SK-N-SH (cell line): ENCODE measurements around the gene IRGC. TPM values are rescaled to one million over a fixed set of nuclear protein-coding genes. Genes with fewer than 3 reads are reported as not detected.

Experiments used
- CTCF ChIA-PET: fragments of 300-600, 350-600 bp; formaldehyde crosslinking; extraction: SDS; loops from one replicate; lab custom pipeline; 2021; lab: Yijun Ruan, JAX
- POLR2A ChIA-PET: fragments of 350-600 bp; sonication (Branson Sonifier 250); formaldehyde crosslinking; extraction: SDS; loops from one replicate; lab custom pipeline; 2020; ENCODE audit warnings: antibody characterized with exemption, inconsistent platforms; lab: Yijun Ruan, JAX
- DNase-seq: peaks from one replicate; pipeline ENCODE4 v3.0.0; 2012
- H2AFZ ChIP-seq: fragments of 200-600 bp; sonication (generic); 2 replicates; pipeline ENCODE4 v1.8.1; 2016; ENCODE audit warnings: antibody characterized with exemption, mild to moderate bottlenecking, low read depth
- H3F3A ChIP-seq: fragments of 200-600 bp; sonication (generic); replicated peaks from 2 replicates; pipeline ENCODE3; 2016; ENCODE audit warnings: antibody characterized with exemption, mild to moderate bottlenecking; ENCODE audit not compliant: insufficient read depth
- H3K27ac ChIP-seq, 2 experiments: fragments of 200-500 bp in 1 of 2; fragments of 200-600 bp in 1 of 2; sonication (Bioruptor generic) in 1 of 2; sonication (generic), shearing (Covaris generic) in 1 of 2; 2 replicates each; pipeline versions ENCODE4 v1.5.1 to v1.6.1; 2014 to 2016; ENCODE audit warnings: low read depth in 2 of 2, inconsistent platforms in 1 of 2, low read length in 1 of 2, mild to moderate bottlenecking in 1 of 2, mixed read lengths in 1 of 2
- H3K27me3 ChIP-seq: fragments of 200-600 bp; sonication (generic), shearing (Covaris generic); 2 replicates; pipeline ENCODE4 v1.6.1; 2016; ENCODE audit warnings: mixed run types; ENCODE audit not compliant: insufficient read depth
- H3K36me3 ChIP-seq, 2 experiments: fragments of 200-500 bp in 1 of 2; fragments of 200-600 bp in 1 of 2; sonication (Bioruptor generic) in 1 of 2; sonication (generic) in 1 of 2; replicated peaks in 1 of 2; 2 replicates each; pipeline versions ENCODE3 to v1.5.1; 2014 to 2016; ENCODE audit warnings: low read length in 1 of 2, mild to moderate bottlenecking in 1 of 2; ENCODE audit not compliant: insufficient read depth in 2 of 2, control insufficient read depth in 1 of 2
- H3K4me1 ChIP-seq, 2 experiments: fragments of 200-500 bp in 1 of 2; fragments of 200-600 bp in 1 of 2; sonication (Bioruptor generic) in 1 of 2; sonication (generic), shearing (Covaris generic) in 1 of 2; 2 replicates each; pipeline versions ENCODE4 v1.5.1 to v1.6.1; 2014 to 2016; ENCODE audit warnings: low read depth in 1 of 2, low read length in 1 of 2, mixed run types in 1 of 2; ENCODE audit not compliant: insufficient read depth in 2 of 2, control insufficient read depth in 1 of 2
- H3K4me2 ChIP-seq: fragments of 200-600 bp; sonication (generic), shearing (Covaris generic); 2 replicates; pipeline ENCODE4 v1.6.1; 2017; ENCODE audit warnings: mixed run types
- H3K4me3 ChIP-seq, 2 experiments: fragments of 200-500 bp in 1 of 2; fragments of 200-600 bp in 1 of 2; sonication (Bioruptor generic) in 1 of 2; sonication (generic), shearing (Covaris generic) in 1 of 2; 2 replicates each; pipeline versions ENCODE4 v1.5.1 to v1.8.1; 2014 to 2016; ENCODE audit warnings: low read depth in 2 of 2, inconsistent platforms in 1 of 2, low read length in 1 of 2, mild to moderate bottlenecking in 1 of 2, mixed read lengths in 1 of 2, moderate library complexity in 1 of 2
- H3K79me2 ChIP-seq: fragments of 200-600 bp; sonication (generic); 2 replicates; pipeline ENCODE4 v1.8.1; 2017; ENCODE audit warnings: mild to moderate bottlenecking; ENCODE audit not compliant: insufficient read depth
- H3K9ac ChIP-seq: fragments of 200-600 bp; sonication (generic); 2 replicates; pipeline ENCODE4 v1.6.1; 2017; ENCODE audit warnings: mixed run types
- H3K9me2 ChIP-seq: fragments of 200-600 bp; sonication (generic); 2 replicates; pipeline ENCODE4 v1.6.1; 2017; ENCODE audit warnings: mixed run types
- H3K9me3 ChIP-seq: fragments of 200-600 bp; sonication (generic); 2 replicates; pipeline ENCODE4 v1.6.1; 2017; ENCODE audit warnings: mixed run types, mild to moderate bottlenecking, moderate library complexity
- H4K20me1 ChIP-seq: fragments of 200-600 bp; sonication (generic); 2 replicates; pipeline ENCODE4 v1.6.1; 2017; ENCODE audit warnings: mild to moderate bottlenecking, mixed run types; ENCODE audit not compliant: insufficient read depth
- ELF1 ChIP-seq: IDR thresholded peaks from 2 replicates; pipeline ENCODE4 v1.4.0; 2012
- EZH2phosphoT487 ChIP-seq: fragments of 200-600 bp; sonication (generic); IDR thresholded peaks from 2 replicates; pipeline ENCODE4 v1.6.1; 2017; ENCODE audit warnings: low read depth, mixed run types, mild to moderate bottlenecking, antibody characterized with exemption, moderate library complexity, borderline replicate concordance
- FOSL2 ChIP-seq: IDR thresholded peaks from 2 replicates; pipeline ENCODE4 v1.4.0; 2012; ENCODE audit warnings: low read depth, mild to moderate bottlenecking, moderate library complexity, borderline replicate concordance
- GABPA ChIP-seq: IDR thresholded peaks from 2 replicates; pipeline ENCODE4 v1.4.0; 2012; ENCODE audit warnings: low read depth, mild to moderate bottlenecking
- MXI1 ChIP-seq: IDR thresholded peaks from 2 replicates; pipeline ENCODE4 v1.6.1; 2012; ENCODE audit warnings: mild to moderate bottlenecking, low read depth, low read length, improper control_type of control experiment
- NFIC ChIP-seq: IDR thresholded peaks from 2 replicates; pipeline ENCODE4 v1.4.0; 2012; ENCODE audit warnings: borderline replicate concordance
- POLR2AphosphoS5 ChIP-seq: IDR thresholded peaks from 2 replicates; pipeline ENCODE4 v1.6.1; 2012; ENCODE audit warnings: low read depth, low read length
- RXRA ChIP-seq: IDR thresholded peaks from 2 replicates; pipeline ENCODE4 v1.4.0; 2012; ENCODE audit warnings: low read depth, mild to moderate bottlenecking, borderline replicate concordance
- SIN3A ChIP-seq: IDR thresholded peaks from 2 replicates; pipeline ENCODE4 v1.6.1; 2012; ENCODE audit warnings: low read depth, mild to moderate bottlenecking, low read length, moderate library complexity, borderline replicate concordance
- TAF1 ChIP-seq: IDR thresholded peaks from 2 replicates; pipeline ENCODE4 v1.6.1; 2012; ENCODE audit warnings: low read depth, mild to moderate bottlenecking, low read length, moderate library complexity, borderline replicate concordance
- TCF12 ChIP-seq: IDR thresholded peaks from 2 replicates; pipeline ENCODE4 v1.4.0; 2012
- YY1 ChIP-seq: IDR thresholded peaks from 2 replicates; pipeline ENCODE4 v1.4.0; 2012; ENCODE audit warnings: low read depth, mild to moderate bottlenecking
- WGBS: methylation state at CpG from one replicate; pipeline ENCODE4 v1.1.6; 2017; ENCODE audit warnings: low lambda C conversion rate; 5-methylcytosine and 5-hydroxymethylcytosine counted together
- polyA plus RNA-seq, 3 experiments: library from polyadenylated mRNA; depleted of rRNA; stranded (reverse); fragments of >200 nt; gene quantifications; 2 replicates each; pipeline ENCODE4 v1.2.3, GENCODE V29; 2012
- TF ChIP-seq, protein P1 (sequence below): IDR thresholded peaks from 2 replicates; pipeline ENCODE4 v1.6.1; 2012; ENCODE audit warnings: mild to moderate bottlenecking, low read depth, low read length, moderate library complexity

The IRGC gene
- polyA plus RNA-seq, 1 of the 3 experiments (the other 2 are of a cell fraction): not detected

DNA sequence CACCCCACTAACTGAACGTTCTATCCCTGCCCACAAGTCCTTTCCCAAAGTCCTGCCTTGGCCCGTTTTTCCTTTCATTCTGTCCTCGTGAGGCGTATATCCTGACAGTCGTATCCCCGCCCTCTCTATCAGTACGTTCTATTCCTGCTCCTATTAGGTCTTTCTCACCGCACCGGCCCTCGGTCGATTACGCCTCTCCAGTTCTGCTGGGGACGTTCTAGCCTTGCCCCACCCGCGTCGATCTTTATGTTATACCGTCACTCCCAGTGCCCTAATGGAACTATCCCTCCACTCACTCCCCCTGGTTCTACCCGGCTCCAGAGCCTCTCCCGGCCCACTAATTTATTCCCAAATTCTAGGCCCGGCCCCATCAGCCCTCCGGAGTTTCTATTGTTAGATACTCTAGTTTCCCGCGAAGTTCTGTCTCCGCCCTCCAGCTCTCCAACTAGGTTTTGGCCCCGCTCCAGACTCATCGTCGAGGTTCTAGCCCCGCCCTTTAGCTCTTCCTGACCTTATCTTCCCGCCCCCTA, 47.9 kb upstream of the IRGC start:
- POLR2A ChIA-PET: interaction anchor here (1.2 kb wide), 2 partner anchors 48 to 135 kb away, joined by 3 to 5 read pairs; partner anchors contain the start of gene ZNF575
- Histone ChIP-seq H3K79me2 (peaks cover 45% of the 10 kb centered on the region), H4K20me1 (peaks cover 19% of the 10 kb centered on the region), H3K4me2 (peak overlapping the region; percentile 96), H3K9ac (peak overlapping the region; percentile 70), H3K27me3 (no peaks in the 10 kb centered on the region), H2AFZ (peak overlapping the region; percentile 67; the same call in 1 of the 2 replicates), H3K36me3 (peaks cover 4 to 30% of the 10 kb centered on the region in 2 experiments), H3K9me3 (no peaks in the 10 kb centered on the region), H3K9me2 (no peaks in the 10 kb centered on the region), H3K27ac (peak overlapping the region; percentile 20 to 53; a peak in 2 of 4 replicates), H3F3A (peaks cover 29% of the 10 kb centered on the region), H3K4me3 (peak overlapping the region; percentile 56 to 76), H3K4me1 (peaks cover 4 to 12% of the 10 kb centered on the region in 2 experiments; a peak in 2 of 4 replicates)
- TF ChIP-seq GABPA (no peak), SIN3A (0 out of 2 replicates have a peak, but pooled peaks have one; percentile 59), NFIC (peak; percentile 41; the same call in 1 of the 2 replicates)
- DNase-seq: no peak
- CTCF ChIA-PET: interaction anchor here (0.7 to 1.4 kb wide), 9 partner anchors 10 to 117 kb away, joined by 3 to 4 read pairs (median 4); partner anchors contain the start of gene ZNF576
- 14% methylated on average over 29 of the region's 29 CpGs for WGBS

DNA sequence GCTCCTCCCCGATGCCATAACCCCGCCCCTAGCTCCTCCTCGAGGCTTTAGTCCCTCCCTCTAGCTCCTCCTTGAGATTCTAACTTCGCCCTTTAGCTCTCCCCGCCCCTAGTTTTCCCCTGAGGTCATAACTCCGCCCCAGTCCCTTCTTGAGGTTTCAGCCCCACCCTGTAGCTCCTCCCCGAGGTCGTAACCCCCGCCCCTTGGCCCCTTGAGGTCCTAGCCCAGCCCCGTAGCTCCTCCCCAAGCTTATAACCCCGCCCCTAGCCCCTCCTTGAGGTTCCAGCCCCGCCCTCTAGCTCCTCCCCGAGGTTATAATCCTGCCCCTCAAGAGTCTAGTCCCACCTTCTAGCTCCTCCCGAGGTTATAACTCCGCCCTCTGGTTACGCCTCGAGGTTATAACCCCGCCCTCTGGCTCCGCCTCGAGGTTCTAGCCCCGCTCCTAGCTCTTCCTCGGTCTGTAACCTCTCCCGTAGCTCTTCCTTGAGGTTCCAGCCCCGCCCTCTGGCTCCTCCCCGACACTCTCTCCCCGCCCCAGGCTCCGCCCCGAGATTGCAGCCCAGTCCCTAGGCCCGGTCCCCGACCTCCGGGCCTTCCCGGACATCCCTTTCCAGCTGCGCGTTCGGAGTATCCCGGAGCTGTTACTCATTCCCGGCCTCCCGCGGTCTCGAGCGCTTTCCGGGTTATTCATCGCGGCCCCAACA, 47.3 kb upstream of the IRGC start:
- under 1% methylated on average over 44 of the region's 44 CpGs for WGBS
- H3K27ac ChIP-seq: peak overlapping the region; percentile 40 to 97
- peak overlapping the region; percentile 66; the same call in 1 of the 2 replicates for H2AFZ ChIP-seq
- peaks cover 19% of the 10 kb centered on the region for H4K20me1 ChIP-seq
- H3F3A ChIP-seq: peaks cover 29% of the 10 kb centered on the region
- peaks cover 40% of the 10 kb centered on the region for H3K79me2 ChIP-seq
- H3K4me3 ChIP-seq: peak overlapping the region; percentile 58 to 77
- TF ChIP-seq, protein P1, sequence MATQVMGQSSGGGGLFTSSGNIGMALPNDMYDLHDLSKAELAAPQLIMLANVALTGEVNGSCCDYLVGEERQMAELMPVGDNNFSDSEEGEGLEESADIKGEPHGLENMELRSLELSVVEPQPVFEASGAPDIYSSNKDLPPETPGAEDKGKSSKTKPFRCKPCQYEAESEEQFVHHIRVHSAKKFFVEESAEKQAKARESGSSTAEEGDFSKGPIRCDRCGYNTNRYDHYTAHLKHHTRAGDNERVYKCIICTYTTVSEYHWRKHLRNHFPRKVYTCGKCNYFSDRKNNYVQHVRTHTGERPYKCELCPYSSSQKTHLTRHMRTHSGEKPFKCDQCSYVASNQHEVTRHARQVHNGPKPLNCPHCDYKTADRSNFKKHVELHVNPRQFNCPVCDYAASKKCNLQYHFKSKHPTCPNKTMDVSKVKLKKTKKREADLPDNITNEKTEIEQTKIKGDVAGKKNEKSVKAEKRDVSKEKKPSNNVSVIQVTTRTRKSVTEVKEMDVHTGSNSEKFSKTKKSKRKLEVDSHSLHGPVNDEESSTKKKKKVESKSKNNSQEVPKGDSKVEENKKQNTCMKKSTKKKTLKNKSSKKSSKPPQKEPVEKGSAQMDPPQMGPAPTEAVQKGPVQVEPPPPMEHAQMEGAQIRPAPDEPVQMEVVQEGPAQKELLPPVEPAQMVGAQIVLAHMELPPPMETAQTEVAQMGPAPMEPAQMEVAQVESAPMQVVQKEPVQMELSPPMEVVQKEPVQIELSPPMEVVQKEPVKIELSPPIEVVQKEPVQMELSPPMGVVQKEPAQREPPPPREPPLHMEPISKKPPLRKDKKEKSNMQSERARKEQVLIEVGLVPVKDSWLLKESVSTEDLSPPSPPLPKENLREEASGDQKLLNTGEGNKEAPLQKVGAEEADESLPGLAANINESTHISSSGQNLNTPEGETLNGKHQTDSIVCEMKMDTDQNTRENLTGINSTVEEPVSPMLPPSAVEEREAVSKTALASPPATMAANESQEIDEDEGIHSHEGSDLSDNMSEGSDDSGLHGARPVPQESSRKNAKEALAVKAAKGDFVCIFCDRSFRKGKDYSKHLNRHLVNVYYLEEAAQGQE: 0 out of 2 replicates have a peak, but pooled peaks have one; percentile 30
- no peak for TF ChIP-seq YY1
- TF ChIP-seq MXI1: 0 out of 2 replicates have a peak, but pooled peaks have one; percentile 15
- peak; percentile 18; the same call in 1 of the 2 replicates for TF ChIP-seq GABPA
- peak; percentile 54; the same call in 1 of the 2 replicates for TF ChIP-seq ELF1
- peak; percentile 91 for TF ChIP-seq POLR2AphosphoS5
- TF ChIP-seq TCF12: peak; percentile 52
- TF ChIP-seq TAF1: peak; percentile 74
- peak; percentile 53; the same call in 1 of the 2 replicates for TF ChIP-seq FOSL2
- peak; percentile 28; the same call in 1 of the 2 replicates for TF ChIP-seq RXRA
- TF ChIP-seq EZH2phosphoT487: no peak
- no peaks in the 10 kb centered on the region for H3K9me2 ChIP-seq
- peak overlapping the region; percentile 92 for H3K4me2 ChIP-seq
- peaks cover 4 to 12% of the 10 kb centered on the region in 2 experiments; a peak in 2 of 4 replicates for H3K4me1 ChIP-seq
- peak overlapping the region; percentile 87 for H3K9ac ChIP-seq
- peaks cover 4 to 24% of the 10 kb centered on the region in 2 experiments for H3K36me3 ChIP-seq
- POLR2A ChIA-PET: interaction anchor here (1.2 kb wide), 2 partner anchors 49 to 136 kb away, joined by 3 to 5 read pairs; partner anchors contain the start of gene ZNF575
- H3K27me3 ChIP-seq: no peaks in the 10 kb centered on the region
- CTCF ChIA-PET: interaction anchor here (0.7 to 1.8 kb wide), 11 partner anchors 9 to 141 kb away, joined by 3 to 4 read pairs (median 3); partner anchors contain the start of genes ZNF575 and ZNF576
- peak; percentile 97 for DNase-seq
- no peaks in the 10 kb centered on the region for H3K9me3 ChIP-seq
